KOPT-K1 (cell line): ENCODE data around the gene PTPRJ.
"Not testable (repeated sequence)": the region's sequence is repeated elsewhere in the genome, so short reads cannot be mapped to it uniquely, and the experiment has no call there.

Source experiments
- H3K27ac ChIP-seq: fragments of 200-600 bp; sonication (generic); 2 replicates; pipeline ENCODE4 v1.5.1; 2016; ENCODE audit warnings: antibody characterized with exemption, mild to moderate bottlenecking, low read depth, low read length; ENCODE audit not compliant: poor library complexity, severe bottlenecking
- H3K36me3 ChIP-seq: fragments of 200-600 bp; sonication (generic); 2 replicates; pipeline ENCODE4 v1.5.1; 2017; ENCODE audit warnings: antibody characterized with exemption, mild to moderate bottlenecking, low read length, moderate library complexity; ENCODE audit not compliant: insufficient read depth
- H3K9me3 ChIP-seq: fragments of 200-600 bp; sonication (generic); 2 replicates; pipeline ENCODE4 v1.5.1; 2017; ENCODE audit warnings: antibody characterized with exemption, low read length, mild to moderate bottlenecking; ENCODE audit not compliant: insufficient read depth, poor library complexity, severe bottlenecking

Gene PTPRJ

DNA sequence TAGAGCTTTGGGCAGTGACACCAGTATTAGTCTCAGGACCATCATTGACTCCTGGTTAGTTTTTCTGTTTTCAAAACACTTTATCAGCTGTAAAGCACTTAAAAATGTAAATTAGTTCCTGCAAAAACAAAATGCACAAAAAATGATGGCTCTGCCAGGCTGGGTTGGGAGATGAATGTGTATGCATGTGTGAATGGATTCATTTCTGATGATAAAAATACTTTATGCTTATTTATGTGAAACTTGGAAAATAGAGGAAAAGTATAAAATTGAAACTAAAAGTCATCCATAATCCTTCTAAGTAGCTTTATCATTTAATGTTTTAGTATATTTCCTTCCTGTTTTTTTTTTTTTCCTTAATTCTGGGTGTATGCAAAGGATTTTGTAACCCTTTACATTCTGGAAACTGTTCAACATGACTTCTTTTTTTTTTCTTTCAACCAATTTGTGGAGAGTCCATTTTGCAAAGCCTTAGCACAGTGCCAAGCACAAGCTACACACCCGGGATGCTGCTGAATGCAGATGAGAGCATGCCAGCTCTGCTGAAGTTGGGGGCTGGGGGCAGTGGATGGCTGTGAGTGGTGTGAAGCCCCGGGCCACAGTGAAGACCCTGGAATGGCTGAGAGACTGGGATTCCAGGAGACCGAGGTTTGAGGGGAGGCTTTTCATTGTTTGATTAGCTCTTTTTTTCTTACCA is 37.6 kb downstream of the PTPRJ start:
- Histone ChIP-seq H3K36me3 (no peaks in the 10 kb centered on the region), H3K27ac (no peak overlapping the region), H3K9me3 (no peaks in the 10 kb centered on the region)

DNA sequence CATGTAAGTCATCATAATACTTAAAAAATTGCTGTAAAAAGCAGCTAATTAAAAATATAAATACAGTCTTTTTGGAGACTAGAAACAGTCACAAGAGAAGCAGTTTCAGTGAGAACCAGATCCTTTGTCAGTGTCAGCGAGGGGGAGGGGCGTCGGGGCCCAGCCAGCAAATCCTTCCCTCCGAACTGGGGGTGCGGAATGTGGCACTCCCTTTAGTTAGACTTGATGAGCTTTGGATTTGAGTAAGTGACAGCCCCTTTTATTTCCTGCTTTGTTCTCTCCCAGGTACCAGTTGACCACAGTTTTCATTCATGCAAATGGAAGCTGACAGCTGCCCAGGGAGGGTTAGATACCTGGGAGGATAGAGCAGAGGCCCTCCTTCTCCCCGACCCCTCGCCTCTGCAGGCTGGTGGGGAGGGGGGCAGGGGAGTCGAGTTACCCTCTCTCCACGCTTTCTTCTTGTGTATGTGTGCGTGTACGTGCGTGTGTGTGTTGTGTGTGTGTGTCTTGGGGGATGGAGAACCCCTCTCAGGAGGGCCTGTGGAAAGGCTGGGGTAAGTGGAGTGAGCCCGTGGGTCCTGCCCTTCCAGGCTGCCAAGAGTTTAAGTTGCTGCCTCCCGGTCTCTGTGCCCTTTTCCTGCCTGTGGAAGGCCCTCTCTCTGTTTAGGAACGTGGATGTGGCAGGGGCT is 38.3 kb downstream of the PTPRJ start:
- H3K9me3 ChIP-seq, result no peaks in the 10 kb centered on the region
- no peaks in the 10 kb centered on the region for H3K36me3 ChIP-seq
- H3K27ac ChIP-seq, result no peak overlapping the region

DNA sequence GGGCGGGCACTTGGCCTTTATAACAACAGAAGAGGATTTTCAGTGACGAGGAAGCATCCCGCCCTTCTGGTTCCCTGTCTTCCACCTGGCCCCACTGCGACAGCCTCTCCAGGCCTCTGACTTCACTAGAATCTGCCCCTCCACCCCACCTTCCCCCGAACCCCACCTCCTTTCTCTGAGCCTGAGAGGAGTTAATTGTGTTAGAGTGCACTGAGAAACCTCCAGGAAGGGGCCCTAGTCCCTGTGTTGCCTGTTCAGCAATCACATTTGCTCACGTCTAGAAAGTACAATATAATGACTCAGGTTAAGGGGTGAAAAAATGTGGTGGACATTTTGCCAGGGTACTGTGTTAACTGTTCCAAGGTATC is 38.8 kb downstream of the PTPRJ start:
- Histone ChIP-seq H3K9me3 (no peaks in the 10 kb centered on the region), H3K27ac (no peak overlapping the region), H3K36me3 (no peaks in the 10 kb centered on the region)

DNA sequence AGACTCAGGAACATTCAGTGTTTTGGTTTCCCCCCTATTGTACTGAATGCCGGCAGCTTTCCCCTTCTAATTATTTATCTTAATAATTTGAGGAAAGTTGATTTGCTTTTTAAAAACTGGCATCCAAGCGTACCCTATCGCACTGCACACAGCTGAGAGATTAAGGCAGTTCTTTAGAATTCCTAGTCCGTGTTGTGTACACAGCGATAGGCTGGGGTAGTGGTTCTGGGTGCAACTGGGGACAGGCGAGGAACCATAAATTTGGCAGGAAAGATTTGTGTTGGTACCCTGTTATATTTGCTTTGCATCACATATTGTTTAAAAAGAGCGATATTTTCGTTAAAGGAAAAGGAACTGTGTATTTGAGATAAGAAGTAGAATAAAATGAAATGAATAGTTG is 39.2 kb downstream of the PTPRJ start:
- Histone ChIP-seq H3K36me3 (no peaks in the 10 kb centered on the region), H3K27ac (no peak overlapping the region)

DNA sequence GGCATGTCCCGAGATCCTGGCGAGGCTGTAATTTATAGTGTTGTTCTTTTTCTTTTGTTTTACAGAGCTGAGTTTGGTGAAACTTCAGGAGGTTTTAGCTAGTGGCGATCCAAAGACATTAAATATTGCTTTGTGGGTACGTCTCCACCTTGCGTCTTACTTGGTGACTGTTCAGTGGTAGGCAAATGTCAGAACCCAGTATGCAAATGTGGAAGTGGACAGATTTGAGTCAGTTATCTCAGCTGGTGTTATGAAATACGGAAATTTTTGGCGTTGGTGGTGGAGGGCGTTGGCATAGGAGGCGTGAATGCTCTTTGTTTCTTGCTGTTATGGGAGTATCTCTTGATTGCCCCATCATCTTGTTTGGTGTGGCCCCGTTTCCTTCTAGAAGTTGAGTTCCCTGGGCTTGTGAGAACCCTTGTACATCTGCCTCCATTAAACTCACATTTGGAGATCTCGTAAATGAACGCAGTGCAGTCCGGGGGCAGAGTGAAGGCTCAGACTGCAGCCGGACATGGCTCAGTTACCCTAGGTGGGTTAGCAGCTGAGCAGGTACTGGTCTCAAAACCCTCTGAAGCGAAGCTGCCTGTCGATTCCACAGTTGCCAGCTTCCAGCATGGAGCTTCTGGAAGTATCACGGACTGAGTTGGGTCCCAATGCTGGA is 39.9 kb downstream of the PTPRJ start:
- Histone ChIP-seq H3K27ac (no peak overlapping the region), H3K9me3 (no peaks in the 10 kb centered on the region), H3K36me3 (no peaks in the 10 kb centered on the region)

More for the DNA sequence above, 39.2 kb downstream of the PTPRJ start:
- H3K9me3 ChIP-seq, result no peaks in the 10 kb centered on the region

DNA sequence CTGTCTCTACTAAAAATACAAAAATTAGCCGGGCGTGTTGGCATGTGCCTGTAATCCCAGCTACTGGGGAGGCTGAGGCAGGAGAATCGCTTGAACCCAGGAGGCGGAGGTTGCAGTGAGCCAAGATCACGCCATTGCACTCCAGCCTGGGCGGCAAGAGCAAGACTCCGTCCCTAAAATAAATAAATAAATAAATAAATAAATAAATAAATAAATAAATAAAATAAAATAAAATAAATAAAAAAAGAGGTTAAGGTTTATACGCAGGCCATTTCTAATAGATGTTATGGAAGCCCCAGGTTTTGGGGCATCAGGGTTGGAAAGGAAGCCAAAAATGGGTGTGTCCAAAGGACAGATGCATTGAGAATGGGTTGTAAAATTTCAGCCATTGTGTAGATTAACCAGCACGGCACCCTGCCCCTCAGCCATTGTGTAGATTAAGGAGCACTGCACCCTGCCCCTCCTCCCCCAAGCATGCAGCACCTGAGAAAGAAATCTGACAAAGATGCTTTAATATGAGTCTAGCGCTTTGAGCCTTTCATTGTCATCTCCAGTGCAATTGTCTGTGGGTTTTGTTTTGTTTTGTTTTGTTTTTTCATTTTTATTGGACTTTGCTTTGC is 41.0 kb downstream of the PTPRJ start:
- H3K36me3 ChIP-seq, H3K9me3 ChIP-seq, H3K27ac ChIP-seq: not testable (repeated sequence)

DNA sequence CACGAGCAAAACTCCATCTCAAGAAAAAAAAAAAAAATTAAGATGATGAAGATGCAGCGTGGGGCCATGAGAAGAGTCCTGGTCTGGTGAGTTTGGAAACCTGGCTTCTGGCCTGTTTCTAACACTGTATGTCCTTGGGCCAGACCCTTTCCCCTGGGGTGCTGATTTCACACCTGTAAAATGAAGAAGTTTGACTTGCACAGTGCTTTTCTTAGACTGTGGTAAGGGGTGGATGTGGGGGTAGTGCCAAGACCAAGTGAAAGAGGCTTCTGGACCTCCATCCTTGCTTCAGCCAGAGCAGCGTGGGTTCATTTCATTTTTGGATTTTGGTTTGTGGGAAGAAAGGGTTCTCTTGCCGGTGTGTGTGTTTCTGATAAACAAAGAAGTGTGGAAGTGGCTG is 42.1 kb downstream of the PTPRJ start:
- Histone ChIP-seq H3K27ac (no peak overlapping the region), H3K36me3 (no peaks in the 10 kb centered on the region), H3K9me3 (no peaks in the 10 kb centered on the region)

DNA sequence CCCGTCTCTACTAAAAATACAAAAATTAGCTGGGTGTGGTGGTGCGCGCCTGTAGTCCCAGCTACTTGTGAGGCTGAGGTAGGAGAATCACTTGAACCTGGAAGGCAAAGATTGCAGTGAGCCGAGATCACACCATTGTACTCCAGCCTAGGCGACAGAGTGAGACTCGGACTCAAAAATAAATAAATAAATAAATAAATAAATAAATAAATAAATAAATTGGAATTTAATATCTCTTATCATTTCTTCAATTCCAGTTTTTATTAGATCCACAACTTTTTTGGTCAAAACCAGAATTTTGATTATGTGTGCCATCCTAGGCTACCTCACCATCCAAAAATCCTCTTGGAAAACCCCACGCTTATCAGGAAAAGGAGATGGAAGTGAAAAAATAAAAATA is 43.2 kb downstream of the PTPRJ start:
- H3K27ac ChIP-seq, H3K9me3 ChIP-seq, H3K36me3 ChIP-seq: not testable (repeated sequence)

DNA sequence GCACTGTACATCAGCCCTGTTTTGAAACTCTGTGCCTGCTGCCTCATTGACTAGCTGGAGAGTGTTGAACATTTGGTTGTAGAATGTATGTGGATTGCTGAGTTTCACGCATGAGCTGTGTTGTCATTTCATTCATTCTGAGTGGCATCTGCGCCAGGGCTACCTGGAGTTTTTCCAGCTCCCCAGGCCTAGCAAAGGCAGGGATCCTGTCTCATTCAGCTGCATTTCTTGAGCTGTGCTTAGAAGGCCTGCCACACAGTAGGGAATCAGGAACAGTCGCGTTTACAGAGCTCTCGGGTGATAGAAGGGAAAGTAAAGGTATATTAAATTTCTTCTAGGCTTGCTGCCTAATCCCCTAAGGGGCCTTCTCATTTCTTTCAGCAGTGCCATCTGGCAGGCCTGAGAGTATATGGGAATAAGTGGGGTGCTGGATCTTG is 44.3 kb downstream of the PTPRJ start:
- H3K27ac ChIP-seq, result no peak overlapping the region
- no peaks in the 10 kb centered on the region for H3K36me3 ChIP-seq
- H3K9me3 ChIP-seq, result no peaks in the 10 kb centered on the region

DNA sequence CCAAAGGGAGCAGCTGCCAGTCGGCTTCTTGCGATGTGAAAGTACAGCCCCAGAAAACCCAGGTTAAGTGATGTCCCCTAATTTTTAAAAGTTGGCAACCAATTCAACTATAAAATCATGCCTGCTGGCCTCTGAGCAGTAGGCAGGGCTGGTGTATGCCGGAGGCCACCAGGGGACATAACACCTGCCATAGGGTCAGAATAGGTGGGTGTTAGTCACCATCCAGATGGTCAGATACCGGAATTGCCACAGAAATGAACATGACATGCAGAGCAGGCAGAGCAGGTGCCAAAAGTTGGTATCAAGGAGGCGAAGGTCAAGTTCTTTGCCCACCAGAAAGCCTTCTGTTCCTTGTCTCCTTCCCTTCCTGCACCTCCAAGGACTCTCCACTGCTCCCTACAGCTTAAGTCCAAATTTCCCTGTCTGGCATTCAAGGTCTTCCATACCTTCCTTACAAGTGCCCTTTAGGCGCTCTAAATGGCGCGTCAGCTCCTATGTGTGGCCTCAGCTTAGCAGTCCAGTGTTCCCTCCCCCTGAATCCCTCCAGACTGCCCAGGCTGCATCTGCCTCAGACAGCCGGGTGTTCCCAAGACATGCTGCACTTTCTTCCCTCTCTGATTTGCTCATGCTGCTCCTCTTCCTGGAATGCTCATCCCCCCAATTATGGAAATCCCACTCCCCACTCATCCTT is 45.1 kb downstream of the PTPRJ start:
- no peak overlapping the region for H3K27ac ChIP-seq
- no peaks in the 10 kb centered on the region for H3K9me3 ChIP-seq
- no peaks in the 10 kb centered on the region for H3K36me3 ChIP-seq

DNA sequence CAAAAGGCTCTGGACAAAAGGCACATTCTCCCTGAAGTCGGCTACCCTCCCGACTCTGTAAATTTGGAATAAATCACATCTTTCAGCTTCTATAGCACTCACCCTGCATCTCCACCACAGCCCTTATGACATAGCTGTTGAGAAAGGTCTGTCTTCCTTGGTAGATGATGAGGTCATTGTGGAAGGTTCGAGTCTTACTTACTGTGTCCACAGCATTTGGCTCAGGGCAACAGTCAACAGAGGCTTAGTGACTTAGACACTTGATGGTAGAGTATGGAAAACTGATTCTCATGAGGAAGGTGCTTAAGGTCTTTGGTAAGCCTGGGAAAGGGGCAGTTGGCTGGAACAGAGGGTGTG is 45.6 kb downstream of the PTPRJ start:
- Histone ChIP-seq H3K9me3 (no peaks in the 10 kb centered on the region), H3K27ac (no peak overlapping the region), H3K36me3 (no peaks in the 10 kb centered on the region)

DNA sequence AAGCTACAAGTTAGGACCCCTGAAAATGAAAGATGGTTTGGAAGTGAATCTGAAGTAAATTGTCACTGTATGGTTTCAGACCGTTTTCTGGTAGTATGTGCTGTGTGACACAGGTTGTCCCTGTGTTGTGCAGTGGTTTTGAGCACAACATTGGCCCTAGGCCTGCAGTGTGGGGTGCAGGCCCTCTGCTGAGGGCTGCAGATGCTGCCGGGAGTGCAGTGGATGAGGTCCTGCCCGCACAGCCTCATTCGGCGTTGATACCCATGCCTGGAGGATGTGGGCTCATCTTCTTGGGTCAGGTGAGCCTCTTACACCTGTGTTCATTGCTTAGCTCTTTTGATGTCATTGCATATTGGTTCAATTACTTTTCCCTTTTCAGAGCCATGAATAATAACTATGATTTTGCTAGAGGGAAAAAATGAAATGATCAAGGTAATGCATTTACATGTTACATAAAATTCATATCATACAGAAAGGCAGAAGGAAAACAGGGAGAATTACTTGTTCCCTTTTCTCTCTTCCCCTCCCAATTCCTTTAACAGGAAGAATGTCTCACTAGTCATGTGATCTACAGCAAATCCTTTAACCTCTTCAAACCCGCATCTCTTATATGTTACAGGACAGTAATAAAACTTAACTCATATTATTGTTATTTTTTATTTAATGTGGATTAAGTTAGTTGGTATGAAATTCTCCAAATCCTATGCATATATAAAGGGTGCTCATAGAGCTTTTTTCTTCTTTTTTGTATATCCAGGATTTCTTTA is 48.7 kb downstream of the PTPRJ start:
- H3K27ac ChIP-seq, result no peak overlapping the region
- no peaks in the 10 kb centered on the region for H3K36me3 ChIP-seq

DNA sequence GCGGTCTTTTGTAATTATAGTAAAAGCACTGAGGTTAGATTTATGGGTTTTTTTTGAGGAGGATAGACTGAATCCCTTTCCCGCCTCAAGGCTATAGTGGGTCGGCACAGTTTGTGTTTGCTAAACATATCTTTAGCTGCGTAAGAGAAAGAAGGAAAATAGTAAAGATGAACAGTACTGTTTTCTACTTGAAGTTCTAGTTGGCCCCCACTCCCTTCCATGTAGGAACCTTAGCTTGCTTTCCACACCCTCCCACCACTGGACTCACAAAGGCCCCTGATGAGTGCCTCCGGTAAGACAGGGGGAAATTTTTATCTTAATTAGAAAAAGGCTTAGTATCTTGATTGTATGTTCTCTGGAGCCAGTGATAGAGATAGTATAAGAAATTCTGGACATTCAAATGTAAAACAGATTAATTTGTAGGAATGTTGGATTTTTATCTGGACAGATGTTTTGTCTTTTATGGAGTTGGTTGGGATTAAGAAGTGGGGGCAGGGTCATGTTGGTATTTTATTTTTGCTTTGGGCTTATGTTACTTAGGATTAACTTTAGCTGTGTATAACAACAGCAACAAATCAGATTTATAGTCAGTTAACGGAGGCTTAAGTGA is 49.4 kb downstream of the PTPRJ start:
- H3K36me3 ChIP-seq, result no peaks in the 10 kb centered on the region
- H3K9me3 ChIP-seq, result no peaks in the 10 kb centered on the region
- H3K27ac ChIP-seq, result no peak overlapping the region

More for the DNA sequence above, 48.7 kb downstream of the PTPRJ start:
- H3K9me3 ChIP-seq, result no peaks in the 10 kb centered on the region

DNA sequence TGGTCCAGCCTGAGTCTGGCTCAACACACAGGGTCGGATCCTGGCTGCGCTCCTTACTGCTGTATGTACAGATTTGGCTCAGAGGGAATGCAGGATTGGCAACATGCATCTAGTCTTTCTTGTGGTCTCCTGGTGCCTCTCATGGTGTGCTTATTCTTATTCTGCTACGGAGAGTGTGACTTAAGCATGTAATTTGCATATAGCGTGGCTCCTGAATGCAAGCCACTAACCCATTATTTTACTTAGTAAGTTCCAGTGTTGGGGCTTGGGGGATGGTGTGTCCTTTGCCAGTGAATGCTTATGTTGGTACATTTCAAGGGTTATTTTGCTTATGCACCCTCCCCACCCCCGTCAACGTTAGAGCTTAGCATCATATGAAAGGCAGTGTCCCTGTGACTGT is 51.2 kb downstream of the PTPRJ start:
- H3K36me3 ChIP-seq, result no peaks in the 10 kb centered on the region
- H3K9me3 ChIP-seq, result no peaks in the 10 kb centered on the region
- H3K27ac ChIP-seq, result no peak overlapping the region
